RWPE1 (cell line): ENCODE measurements around the gene RFTN1.

Experiments
- CTCF ChIA-PET: fragments of 350-600 bp; sonication (Branson Sonifier 250); formaldehyde crosslinking; extraction: SDS; loops from one replicate; lab custom pipeline; 2021; lab: Yijun Ruan, JAX
- POLR2A ChIA-PET: fragments of 400-600 bp; formaldehyde crosslinking; extraction: SDS; loops from one replicate; lab custom pipeline; 2020; ENCODE audit warnings: antibody characterized with exemption; ENCODE audit not compliant: low non-redundant PET; lab: Yijun Ruan, JAX
- DNase-seq: peaks from one replicate; pipeline ENCODE4 v3.0.0; 2012; ENCODE audit warnings: low spot score
- H3K27ac ChIP-seq: fragments of 450-650 bp; 2 replicates; pipeline ENCODE4 v1.5.1; 2017
- TF ChIP-seq, protein P1 (sequence below): fragments of 450-650 bp; conservative IDR thresholded peaks from 2 replicates; pipeline ENCODE4 v1.5.1; 2017; ENCODE audit warnings: low read depth, mild to moderate bottlenecking

RFTN1 gene, protein sequence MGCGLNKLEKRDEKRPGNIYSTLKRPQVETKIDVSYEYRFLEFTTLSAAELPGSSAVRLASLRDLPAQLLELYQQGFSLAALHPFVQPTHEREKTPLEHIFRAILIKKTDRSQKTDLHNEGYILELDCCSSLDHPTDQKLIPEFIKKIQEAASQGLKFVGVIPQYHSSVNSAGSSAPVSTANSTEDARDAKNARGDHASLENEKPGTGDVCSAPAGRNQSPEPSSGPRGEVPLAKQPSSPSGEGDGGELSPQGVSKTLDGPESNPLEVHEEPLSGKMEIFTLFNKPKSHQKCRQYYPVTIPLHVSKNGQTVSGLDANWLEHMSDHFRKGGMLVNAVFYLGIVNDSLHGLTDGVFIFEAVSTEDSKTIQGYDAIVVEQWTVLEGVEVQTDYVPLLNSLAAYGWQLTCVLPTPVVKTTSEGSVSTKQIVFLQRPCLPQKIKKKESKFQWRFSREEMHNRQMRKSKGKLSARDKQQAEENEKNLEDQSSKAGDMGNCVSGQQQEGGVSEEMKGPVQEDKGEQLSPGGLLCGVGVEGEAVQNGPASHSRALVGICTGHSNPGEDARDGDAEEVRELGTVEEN

DNA sequence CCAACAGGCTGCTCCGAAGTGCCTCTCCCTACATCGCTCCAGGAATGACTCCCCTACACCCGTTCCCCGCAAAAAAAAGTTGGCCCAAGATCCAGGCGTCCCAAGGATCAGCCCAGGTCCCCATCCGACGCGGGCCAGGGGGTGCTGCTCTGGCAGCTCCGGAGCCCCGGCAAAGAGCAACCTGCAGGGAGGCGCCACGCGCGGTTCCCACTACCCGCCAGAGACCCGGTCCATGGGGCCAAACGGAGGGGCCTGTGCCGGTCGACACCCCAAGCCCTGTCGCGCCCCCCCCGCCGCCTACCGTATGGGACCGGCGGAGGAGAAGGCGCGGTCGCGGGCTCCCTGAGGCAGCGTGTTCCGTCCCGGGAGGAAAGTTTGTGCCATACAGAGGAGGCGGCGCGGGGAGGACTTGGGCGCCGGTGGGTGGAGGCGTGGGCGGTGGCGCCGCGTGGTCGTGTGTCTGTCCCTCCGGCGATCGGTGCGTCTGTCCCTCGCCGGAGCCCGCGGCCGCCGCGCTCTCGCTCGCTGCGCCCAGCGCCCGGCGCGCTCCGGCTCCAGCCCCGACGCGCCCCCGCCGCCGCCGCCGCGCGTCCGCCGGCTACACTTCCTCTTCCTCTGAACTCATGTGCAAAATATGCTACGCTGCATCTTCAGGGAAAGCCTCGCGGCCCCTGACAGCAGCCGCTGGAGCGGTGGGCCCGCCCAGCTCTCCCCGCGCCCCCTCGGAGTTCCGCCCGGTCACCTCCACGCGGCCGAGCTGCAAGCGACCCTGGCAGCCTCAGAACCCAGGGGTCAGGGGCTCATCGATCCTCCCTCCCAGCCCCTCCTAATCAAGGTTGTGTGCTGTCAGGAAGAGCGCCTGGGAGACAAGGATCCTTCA is at the start of gene RFTN1:
TSS of gene RFTN1 (minus strand) at position 559 of the 880 bp plus-strand sequence. CDS start 19,830 bp downstream, outside the sequence.
- peak; percentile 50 for DNase-seq
- no peak within 1 kb of the TSS for H3K27ac ChIP-seq
- TF ChIP-seq, protein P1, sequence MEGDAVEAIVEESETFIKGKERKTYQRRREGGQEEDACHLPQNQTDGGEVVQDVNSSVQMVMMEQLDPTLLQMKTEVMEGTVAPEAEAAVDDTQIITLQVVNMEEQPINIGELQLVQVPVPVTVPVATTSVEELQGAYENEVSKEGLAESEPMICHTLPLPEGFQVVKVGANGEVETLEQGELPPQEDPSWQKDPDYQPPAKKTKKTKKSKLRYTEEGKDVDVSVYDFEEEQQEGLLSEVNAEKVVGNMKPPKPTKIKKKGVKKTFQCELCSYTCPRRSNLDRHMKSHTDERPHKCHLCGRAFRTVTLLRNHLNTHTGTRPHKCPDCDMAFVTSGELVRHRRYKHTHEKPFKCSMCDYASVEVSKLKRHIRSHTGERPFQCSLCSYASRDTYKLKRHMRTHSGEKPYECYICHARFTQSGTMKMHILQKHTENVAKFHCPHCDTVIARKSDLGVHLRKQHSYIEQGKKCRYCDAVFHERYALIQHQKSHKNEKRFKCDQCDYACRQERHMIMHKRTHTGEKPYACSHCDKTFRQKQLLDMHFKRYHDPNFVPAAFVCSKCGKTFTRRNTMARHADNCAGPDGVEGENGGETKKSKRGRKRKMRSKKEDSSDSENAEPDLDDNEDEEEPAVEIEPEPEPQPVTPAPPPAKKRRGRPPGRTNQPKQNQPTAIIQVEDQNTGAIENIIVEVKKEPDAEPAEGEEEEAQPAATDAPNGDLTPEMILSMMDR = no peak
- POLR2A ChIA-PET = no interaction called here
- CTCF ChIA-PET = interaction anchor here (0.7 kb wide), 1 partner anchor 12 kb away, joined by 3 read pairs; no protein-coding TSS in a partner anchor

DNA sequence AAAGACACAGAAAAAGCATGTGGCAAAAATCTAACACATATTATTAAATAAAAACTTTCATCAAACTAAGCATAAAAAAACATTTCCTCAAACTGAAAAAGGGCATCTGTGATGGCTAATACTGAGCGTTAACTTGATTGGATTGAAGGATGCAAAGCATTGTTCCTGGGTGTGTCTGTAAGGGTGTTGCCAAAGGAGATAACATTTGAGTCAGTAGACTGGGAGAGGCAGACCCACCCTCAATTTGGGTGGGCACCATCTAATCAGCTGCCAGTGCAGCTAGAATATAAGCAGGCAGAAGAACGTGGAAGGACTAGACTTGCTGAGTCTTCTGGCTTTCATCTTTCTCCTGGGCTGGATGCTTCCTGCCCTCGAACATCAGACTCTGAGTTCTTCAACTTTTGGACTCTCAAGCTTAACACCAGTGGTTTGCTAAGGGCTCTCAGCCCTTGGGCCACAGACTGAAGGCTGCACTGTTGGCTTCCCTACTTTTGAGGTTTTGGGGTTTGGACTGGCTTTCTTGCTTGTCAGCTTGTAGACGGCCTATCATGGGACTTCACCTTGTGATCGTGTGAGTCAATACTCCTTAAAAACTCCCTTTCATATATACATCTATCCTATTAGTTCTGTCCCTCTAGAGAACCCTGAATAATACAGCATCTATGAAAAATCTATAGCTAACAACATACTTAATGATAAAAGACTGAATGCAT is 46.3 kb upstream of the RFTN1 start:
- DNase-seq = no peak
- H3K27ac ChIP-seq = no peak overlapping the region
- ChIA-PET CTCF (no interaction called here), POLR2A (no interaction called here)
- TF ChIP-seq, protein P1 = no peak

DNA sequence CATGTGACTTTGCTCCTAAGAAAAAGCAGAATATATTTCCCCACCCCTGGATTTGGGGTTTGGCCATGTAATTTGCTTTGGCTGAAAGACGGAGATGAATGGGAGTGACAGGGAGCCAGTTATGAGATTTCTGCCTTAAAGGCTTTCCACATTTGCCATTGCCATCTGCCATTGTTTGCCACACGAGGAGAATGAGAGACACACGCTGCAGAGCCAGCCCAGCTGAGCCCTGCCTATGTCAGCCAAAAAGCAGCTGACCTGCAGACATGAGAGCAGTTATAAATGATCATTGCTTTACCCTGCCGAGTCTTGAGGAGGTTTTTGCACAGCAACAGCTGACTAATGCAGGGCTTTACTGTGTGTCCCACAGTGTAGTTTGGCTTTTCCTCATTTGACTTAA is 40.6 kb upstream of the RFTN1 start:
- POLR2A ChIA-PET = no interaction called here
- no peak for DNase-seq
- no peak overlapping the region for H3K27ac ChIP-seq
- CTCF ChIA-PET = interaction anchor here (1.0 kb wide), 1 partner anchor 264 kb away, joined by 3 read pairs; no protein-coding TSS in a partner anchor
- TF ChIP-seq, protein P1 = no peak

DNA sequence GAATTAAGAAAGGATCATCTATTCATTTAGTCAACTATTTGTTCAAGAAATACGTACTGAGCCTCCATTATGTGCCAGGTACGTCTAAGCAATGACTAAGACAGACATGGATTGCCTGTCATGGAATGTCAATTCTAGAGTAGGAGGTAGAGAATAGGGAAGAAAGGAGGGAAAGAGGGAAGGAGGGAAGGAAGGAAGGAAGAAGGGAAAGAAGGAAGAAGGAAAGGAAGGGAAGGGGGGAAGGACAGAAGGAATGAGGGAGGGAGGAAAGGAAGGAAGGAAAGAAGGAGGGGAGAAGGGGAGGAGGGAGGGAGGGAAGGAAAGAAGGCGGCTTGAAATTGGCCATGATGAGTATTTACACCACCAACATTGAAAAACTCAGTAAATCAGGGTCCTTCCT is 39.3 kb upstream of the RFTN1 start:
- POLR2A ChIA-PET = no interaction called here
- no peak overlapping the region for H3K27ac ChIP-seq
- TF ChIP-seq, protein P1 = no peak
- no peak for DNase-seq
- CTCF ChIA-PET = no interaction called here

DNA sequence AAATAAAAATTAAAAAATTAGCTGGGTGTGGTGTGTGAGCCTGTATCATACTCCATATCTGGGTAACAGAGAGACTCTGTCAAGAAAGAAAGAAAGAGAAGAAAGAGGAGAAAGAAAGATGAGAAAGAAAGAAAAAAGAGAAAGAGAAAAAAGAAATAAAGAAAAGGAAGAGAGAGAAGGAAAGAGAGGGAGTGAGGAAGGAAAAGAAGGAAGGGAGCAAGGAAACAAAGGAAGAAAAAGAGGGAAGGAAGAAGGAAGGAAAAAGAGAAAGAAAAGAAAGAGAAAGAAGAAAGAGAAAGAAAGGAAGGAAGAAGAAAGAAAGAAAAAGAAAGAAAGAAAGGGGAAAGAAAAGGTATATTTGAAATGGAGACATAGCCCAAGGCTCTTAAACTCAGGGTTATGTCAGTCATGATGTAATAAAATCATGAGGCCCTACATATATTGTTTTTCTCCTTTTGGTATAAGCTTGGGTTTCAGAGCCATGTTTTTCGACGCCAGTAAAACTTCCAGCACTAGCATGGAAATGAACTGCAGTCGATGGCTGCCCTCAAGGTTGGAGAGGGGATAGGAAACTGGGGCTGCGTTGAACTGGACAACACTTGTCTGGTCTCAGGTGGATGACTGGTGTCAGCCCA is 38.0 kb upstream of the RFTN1 start:
- TF ChIP-seq, protein P1 = no peak
- no peak overlapping the region for H3K27ac ChIP-seq
- CTCF ChIA-PET = interaction anchor here (0.7 to 2.8 kb wide), 3 partner anchors 24 to 364 kb away, joined by 3 to 19 read pairs (median 4); no protein-coding TSS in a partner anchor
- DNase-seq = no peak
- POLR2A ChIA-PET = no interaction called here
